Vagina (tissue), 2 donors: Measurements from ENCODE around the gene CCDC85C. TPM values are rescaled to one million over a fixed set of nuclear protein-coding genes. Genes with fewer than 3 reads are reported as not detected.

Experiments
- DNase-seq, 2 donors: peaks; one replicate each; pipeline ENCODE4 v3.0.0-alpha.2; 2017; ENCODE audit errors: extremely low spot score in 2 of 2
- H3K27ac ChIP-seq: fragments of 200-600 bp; sonication (generic); one replicate; pipeline ENCODE4 v1.5.1; 2019
- H3K27me3 ChIP-seq: fragments of 200-600 bp; sonication (generic); one replicate; pipeline ENCODE4 v1.5.1; 2019
- H3K36me3 ChIP-seq, 2 donors: fragments of 200-600 bp; sonication (generic); one replicate each; pipeline ENCODE4 v1.5.1; 2017 to 2019
- H3K4me1 ChIP-seq: fragments of 200-600 bp; sonication (generic); one replicate; pipeline ENCODE4 v1.5.1; 2019
- H3K4me3 ChIP-seq, 2 donors: fragments of 200-600 bp; sonication (generic); 1 replicate in 1 of 2; 2 replicates in 1 of 2; pipeline ENCODE4 v1.5.1; 2016 to 2019
- H3K9me3 ChIP-seq: fragments of 200-600 bp; sonication (generic); one replicate; pipeline ENCODE4 v1.5.1; 2019
- POLR2A ChIP-seq, 2 donors: fragments of 450-650 bp; IDR thresholded peaks; one replicate each; pipeline ENCODE4 v1.6.1; 2017; ENCODE audit warnings: antibody characterized with exemption in 2 of 2, mild to moderate bottlenecking in 2 of 2, moderate library complexity in 2 of 2
- POLR2AphosphoS5 ChIP-seq, 2 donors: sonication (generic); formaldehyde crosslinking; IDR thresholded peaks; one replicate each; pipeline ENCODE4 v1.9.0; 2017; ENCODE audit warnings: antibody characterized with exemption in 2 of 2, mild to moderate bottlenecking in 2 of 2, low read depth in 1 of 2; ENCODE audit not compliant: insufficient read depth in 1 of 2
- intact Hi-C: fragments of 100-400 bp; cut with DNase I; formaldehyde crosslinking; loops from one replicate; pipeline ENCODE4 v1.15.1; 2023
- total RNA-seq: library from RNA; depleted of rRNA; stranded (reverse); fragments of >200 nt; gene quantifications from one replicate; pipeline ENCODE4 v1.2.3, GENCODE V29; 2016
- TF ChIP-seq, protein P1 (sequence below), 3 experiments: fragments of 450-650 bp in 2 of 3; fragments of 200-600 bp in 1 of 3; sonication (generic) in 1 of 3; IDR thresholded peaks; one replicate each; pipeline ENCODE4 v1.5.1; 2017 to 2019; ENCODE audit warnings: antibody characterized with exemption in 3 of 3, mild to moderate bottlenecking in 2 of 3, moderate library complexity in 2 of 3

Gene CCDC85C
- total RNA-seq, 1 donor from 2014 or later = 6.9 TPM

DNA sequence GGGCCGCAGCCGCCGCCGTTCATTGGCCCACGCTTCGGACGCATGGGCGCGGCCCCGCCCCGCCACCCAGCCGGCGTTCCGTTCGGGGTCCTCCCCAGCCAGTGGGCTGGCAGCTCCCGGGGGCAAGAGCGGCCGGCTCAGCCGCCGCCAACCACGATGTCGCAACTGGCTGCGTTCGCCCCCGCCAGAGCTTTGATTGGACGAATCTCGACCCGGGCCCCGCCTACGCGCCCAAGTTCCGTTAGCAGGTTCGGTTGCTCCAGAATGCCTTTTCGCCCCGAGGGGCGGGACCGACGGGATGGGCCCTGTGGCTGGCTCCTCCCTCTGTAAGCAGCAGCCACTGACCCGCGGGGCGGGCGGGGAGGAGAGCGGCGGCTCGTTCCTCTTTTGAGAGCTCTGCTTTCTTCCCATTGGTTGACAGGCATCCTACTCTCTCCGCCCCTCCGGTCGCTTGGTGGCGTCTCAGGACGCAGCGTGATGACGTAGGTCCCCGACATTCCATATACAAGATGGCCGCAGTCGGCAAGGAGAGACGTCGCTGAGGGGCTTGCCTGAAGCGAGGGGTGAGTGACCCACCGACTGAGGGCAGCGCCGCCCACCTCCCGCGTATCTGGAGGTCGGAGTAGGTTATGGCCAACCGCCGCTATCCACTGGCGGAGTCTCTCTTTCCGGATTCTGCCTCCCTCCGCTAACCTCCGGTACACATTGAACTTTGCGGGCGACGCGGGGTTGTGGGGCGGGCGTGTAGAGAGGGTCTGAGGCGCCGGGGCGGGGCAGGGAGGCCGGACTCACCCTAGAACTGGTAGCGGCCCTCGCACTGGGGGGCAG is 122.9 kb downstream of the CCDC85C start, which contains the start of gene CCNK:
Gene CCNK, plus strand, starts transcription at position 493 of the 828 bp plus-strand sequence. CDS start 11,269 bp downstream, outside the sequence.
- Histone ChIP-seq H3K27ac (peak within 1 kb of the TSS; percentile 82), H3K27me3 (no peaks in the 10 kb centered on the region), H3K4me3 (peak within 1 kb of the TSS; percentile 72 to 97), H3K9me3 (no peaks in the 10 kb centered on the region), H3K4me1 (peaks cover 50% of the 10 kb centered on the region), H3K36me3 (no peaks in the 10 kb centered on the region)
- intact Hi-C loops = no loop called here
- TF ChIP-seq POLR2AphosphoS5 (IDR thresholded peaks at IDR 0.05; ENCODE audit: insufficient read depth in 1 of 2, low read depth in 1 of 2) = peak; percentile 98 to 99
- TF ChIP-seq POLR2A (IDR thresholded peaks at IDR 0.05) = peak in 1 of 2 donors; percentile 96
- TF ChIP-seq, protein P1, sequence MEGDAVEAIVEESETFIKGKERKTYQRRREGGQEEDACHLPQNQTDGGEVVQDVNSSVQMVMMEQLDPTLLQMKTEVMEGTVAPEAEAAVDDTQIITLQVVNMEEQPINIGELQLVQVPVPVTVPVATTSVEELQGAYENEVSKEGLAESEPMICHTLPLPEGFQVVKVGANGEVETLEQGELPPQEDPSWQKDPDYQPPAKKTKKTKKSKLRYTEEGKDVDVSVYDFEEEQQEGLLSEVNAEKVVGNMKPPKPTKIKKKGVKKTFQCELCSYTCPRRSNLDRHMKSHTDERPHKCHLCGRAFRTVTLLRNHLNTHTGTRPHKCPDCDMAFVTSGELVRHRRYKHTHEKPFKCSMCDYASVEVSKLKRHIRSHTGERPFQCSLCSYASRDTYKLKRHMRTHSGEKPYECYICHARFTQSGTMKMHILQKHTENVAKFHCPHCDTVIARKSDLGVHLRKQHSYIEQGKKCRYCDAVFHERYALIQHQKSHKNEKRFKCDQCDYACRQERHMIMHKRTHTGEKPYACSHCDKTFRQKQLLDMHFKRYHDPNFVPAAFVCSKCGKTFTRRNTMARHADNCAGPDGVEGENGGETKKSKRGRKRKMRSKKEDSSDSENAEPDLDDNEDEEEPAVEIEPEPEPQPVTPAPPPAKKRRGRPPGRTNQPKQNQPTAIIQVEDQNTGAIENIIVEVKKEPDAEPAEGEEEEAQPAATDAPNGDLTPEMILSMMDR (IDR thresholded peaks at IDR 0.05) = no peak
- DNase-seq = peak; percentile 100

DNA sequence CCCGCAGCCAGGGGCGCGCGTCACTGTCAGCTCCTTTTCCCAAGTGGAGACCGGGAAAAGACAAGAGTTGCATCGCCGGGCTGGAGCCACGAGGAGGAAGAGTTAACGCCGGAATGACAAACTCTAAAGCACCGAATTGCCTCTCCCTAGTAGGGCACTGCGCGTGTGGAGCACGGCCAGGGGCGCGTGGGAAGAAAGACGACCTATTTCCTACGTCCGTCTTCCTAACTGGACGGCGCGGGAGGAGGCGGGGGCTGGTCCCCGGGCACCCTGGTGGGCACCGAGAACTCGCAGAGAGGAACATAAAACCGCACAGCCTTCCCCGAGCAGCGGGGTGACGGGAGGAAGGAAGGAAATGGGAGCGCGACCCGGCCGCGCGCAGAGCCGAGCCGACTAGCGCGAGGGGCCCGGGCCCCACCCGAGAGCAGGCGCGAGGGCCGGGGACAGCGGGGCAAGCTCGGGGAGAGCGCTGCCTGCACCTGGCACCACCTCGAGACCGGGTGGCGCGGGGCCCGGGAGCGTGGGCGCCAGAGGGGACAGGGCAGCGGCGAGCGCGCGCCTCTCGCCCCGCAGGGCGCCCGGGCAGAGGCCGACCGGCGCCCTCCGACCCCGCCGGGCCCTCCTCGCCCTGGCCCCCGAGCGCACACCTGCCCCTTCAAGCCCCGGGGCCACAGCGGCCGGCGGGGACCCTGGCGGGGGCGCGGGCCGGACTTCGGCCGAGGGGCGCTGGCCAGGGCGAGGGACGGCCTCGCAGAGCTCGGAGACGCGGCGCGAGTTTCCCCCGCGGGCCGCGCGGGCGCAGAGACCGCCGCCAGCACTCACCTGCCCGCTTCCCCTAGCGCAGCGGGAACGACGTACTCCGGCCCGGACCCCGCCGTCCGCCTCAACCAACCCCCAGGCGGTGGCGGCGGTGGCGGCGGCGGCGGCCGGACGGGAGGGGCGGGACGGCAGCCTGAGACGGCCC is 123.8 kb downstream of the CCDC85C start, which contains the start of gene SETD3:
Gene SETD3, minus strand, starts transcription at position 954 of the 964 bp plus-strand sequence. CDS start 15,054 bp downstream, outside the sequence.
- peak within 1 kb of the TSS; percentile 72 to 97 for H3K4me3 ChIP-seq
- DNase-seq = no peak
- H3K27ac ChIP-seq = peak within 1 kb of the TSS; percentile 82
- no peaks in the 10 kb centered on the region for H3K27me3 ChIP-seq
- intact Hi-C loops = no loop called here
- H3K36me3 ChIP-seq = no peaks in the 10 kb centered on the region
- no peaks in the 10 kb centered on the region for H3K9me3 ChIP-seq
- TF ChIP-seq POLR2A (IDR thresholded peaks at IDR 0.05) (peak in 1 of 2 donors; percentile 49), POLR2AphosphoS5 (IDR thresholded peaks at IDR 0.05; ENCODE audit: insufficient read depth in 1 of 2, low read depth in 1 of 2) (peak in 1 of 2 donors; percentile 35)
- TF ChIP-seq, protein P1 (IDR thresholded peaks at IDR 0.05) = no peak
- H3K4me1 ChIP-seq = peaks cover 55% of the 10 kb centered on the region

DNA sequence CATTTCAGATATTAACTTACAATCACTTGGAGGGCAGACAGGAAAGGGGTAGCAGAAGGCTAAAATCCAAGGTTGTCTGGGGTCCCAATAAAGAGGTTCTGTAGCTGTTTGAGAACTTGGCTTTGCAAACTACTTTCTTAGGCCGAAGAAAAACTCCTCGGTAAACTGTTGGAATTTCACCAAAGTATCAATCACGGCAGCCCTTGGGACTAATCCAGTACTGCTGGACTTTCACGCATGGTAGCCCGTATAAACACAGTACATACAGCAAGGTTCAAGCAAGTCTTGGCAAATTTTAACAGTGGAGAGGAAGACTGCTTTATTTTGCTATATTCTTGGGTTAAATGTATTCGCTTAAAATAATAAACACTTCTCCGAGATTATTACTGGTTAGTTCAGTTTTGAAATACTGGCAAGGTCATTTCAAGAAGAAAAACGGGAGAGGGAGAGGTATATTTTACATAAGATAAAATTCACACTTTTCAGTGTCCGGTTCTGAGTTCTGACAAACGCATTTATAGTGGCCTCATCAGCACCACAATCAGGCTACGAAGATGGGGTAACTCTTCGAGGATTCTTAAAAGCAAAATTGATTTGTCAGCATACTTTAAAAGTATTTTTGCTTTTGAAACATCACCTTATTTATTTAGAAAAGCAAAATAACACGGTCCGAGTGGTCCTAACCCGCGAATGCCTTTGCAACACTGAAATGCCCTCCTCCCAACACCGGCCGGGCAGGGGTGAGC is 124.7 kb downstream of the CCDC85C start:
- Histone ChIP-seq H3K9me3 (no peaks in the 10 kb centered on the region), H3K4me1 (peaks cover 58% of the 10 kb centered on the region), H3K4me3 (peak overlapping the region; percentile 72 to 93), H3K27me3 (no peaks in the 10 kb centered on the region), H3K36me3 (no peaks in the 10 kb centered on the region), H3K27ac (peak overlapping the region; percentile 82)
- no peak for DNase-seq
- intact Hi-C loops = no loop called here
- TF ChIP-seq POLR2AphosphoS5 (IDR thresholded peaks at IDR 0.05; ENCODE audit: insufficient read depth in 1 of 2, low read depth in 1 of 2) (no peak), POLR2A (IDR thresholded peaks at IDR 0.05) (no peak)
- TF ChIP-seq, protein P1 (IDR thresholded peaks at IDR 0.05) = no peak

DNA sequence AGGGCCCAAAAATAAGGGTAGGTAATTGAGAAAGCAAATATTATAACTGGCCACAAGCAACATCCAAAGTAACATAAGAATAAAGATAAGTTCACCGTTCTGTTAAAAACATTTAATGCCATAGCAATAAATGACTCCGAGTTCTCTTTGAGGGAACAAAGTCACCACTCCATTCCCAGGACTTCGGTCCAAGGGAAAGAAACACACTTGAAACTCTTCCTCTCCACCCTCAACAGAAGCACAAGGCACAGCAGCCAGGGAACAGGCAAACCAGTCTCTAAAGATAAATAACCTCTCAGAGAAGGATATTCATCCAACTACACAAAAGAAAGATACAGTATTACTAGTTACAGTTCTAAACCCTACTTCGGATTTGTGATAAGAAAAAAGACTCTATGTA is 125.9 kb downstream of the CCDC85C start:
- Histone ChIP-seq H3K27me3 (no peaks in the 10 kb centered on the region), H3K36me3 (no peaks in the 10 kb centered on the region), H3K9me3 (no peaks in the 10 kb centered on the region), H3K27ac (no peak overlapping the region), H3K4me3 (no peak overlapping the region), H3K4me1 (peaks cover 47% of the 10 kb centered on the region)
- no peak for DNase-seq
- intact Hi-C loops = no loop called here
- TF ChIP-seq POLR2A (IDR thresholded peaks at IDR 0.05) = no peak
